ENCODE results near the gene KRTAP10-5.

DNA sequence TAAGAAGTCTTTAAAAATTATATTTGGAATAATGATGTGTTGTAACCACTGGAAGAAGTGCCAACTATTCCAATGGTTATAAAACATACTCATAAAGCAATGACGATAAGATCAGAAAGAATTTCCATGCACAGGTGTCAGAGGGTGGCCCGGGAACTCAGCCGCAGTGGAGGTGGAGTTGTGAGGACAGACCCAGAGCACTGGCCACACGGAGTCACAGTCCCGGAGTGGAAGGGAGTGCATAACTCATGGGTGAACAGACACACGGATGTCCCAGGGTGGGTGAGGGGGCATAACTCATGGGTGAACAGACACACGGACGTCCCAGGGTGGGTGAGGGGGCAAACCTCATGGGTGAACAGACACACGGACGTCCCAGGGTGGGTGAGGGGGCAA, 4.4 kb downstream of the KRTAP10-5 start:
- TF ChIP-seq ZNF565 (CRISPR knock-in tag; conservative IDR thresholded peaks at IDR 0.05; ENCODE audit: low read depth) (no peak), ZFP30 (CRISPR knock-in tag; IDR thresholded peaks at IDR 0.05) (no peak), ISL1 (CRISPR knock-in tag; IDR thresholded peaks at IDR 0.05) (no peak), ESRRG (CRISPR knock-in tag; IDR thresholded peaks at IDR 0.05) (no peak), ZC3H10 (CRISPR knock-in tag; IDR thresholded peaks at IDR 0.05) (no peak), OSR1 (CRISPR knock-in tag; IDR thresholded peaks at IDR 0.05) (no peak), RARB (CRISPR knock-in tag; IDR thresholded peaks at IDR 0.05) (no peak), ZFP3 (CRISPR knock-in tag; IDR thresholded peaks at IDR 0.05) (no peak)
- TF ChIP-seq, protein P1, sequence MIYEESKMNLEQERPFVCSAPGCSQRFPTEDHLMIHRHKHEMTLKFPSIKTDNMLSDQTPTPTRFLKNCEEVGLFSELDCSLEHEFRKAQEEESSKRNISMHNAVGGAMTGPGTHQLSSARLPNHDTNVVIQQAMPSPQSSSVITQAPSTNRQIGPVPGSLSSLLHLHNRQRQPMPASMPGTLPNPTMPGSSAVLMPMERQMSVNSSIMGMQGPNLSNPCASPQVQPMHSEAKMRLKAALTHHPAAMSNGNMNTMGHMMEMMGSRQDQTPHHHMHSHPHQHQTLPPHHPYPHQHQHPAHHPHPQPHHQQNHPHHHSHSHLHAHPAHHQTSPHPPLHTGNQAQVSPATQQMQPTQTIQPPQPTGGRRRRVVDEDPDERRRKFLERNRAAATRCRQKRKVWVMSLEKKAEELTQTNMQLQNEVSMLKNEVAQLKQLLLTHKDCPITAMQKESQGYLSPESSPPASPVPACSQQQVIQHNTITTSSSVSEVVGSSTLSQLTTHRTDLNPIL (CRISPR knock-in tag; IDR thresholded peaks at IDR 0.05; ENCODE audit: low read depth), result no peak
